ENCODE measurements around the gene FXYD4. TPM values are rescaled to one million over a fixed set of nuclear protein-coding genes. Genes with fewer than 3 reads are reported as not detected.

FXYD4 gene
- total RNA-seq, 4 donors from 2014 or later = not detected

DNA sequence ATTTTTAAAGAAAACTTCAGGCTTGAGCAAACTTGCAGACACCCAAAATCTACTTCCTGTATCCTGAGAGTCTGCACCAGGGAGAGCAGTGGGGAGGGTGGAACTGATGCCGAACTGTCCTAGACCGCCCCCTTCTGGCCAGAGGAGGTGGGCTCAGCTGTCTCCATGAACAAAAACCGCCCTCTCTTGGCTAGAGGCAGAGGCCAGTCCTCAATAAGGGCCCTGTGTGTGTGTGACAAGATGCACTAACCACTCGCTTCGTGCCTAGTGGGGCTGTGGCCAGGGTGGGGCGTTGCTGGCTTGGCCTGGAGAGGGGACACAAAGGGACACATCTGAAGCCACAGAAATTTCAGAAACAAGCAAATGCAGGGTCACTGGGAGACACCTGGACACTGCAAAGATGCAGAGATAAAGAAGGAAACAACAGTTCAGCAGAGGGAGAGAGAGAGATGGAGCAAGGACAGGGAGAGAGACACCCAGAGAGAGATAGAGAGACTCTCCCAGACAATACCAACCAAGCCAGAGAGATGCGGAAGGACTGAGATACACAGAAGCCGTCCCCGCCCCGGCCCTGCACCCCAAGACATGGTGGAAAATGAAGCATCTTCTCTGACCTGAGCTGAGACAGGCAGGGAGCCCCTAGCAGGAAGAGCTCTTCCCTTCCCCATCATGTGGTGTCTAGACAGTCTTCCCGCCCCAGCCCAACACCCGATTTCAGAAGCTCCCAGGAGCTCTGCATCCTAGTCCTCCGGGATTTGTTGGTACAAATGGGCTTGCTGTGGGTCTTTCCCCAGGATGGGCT lies 22.7 kb upstream of the FXYD4 start:
- DNase-seq = peak; percentile 91
- peaks cover 6% of the 10 kb centered on the region for H3K27me3 ChIP-seq
- H3K36me3 ChIP-seq = no peaks in the 10 kb centered on the region
- 0 to 54% methylated on average over 1 to 13 of the region's 13 CpGs for WGBS, 2 donors (ENCODE audit: low coverage in 1 of 2)
- no peak for TF ChIP-seq POLR2A (IDR thresholded peaks at IDR 0.05)
- TF ChIP-seq, protein P1, sequence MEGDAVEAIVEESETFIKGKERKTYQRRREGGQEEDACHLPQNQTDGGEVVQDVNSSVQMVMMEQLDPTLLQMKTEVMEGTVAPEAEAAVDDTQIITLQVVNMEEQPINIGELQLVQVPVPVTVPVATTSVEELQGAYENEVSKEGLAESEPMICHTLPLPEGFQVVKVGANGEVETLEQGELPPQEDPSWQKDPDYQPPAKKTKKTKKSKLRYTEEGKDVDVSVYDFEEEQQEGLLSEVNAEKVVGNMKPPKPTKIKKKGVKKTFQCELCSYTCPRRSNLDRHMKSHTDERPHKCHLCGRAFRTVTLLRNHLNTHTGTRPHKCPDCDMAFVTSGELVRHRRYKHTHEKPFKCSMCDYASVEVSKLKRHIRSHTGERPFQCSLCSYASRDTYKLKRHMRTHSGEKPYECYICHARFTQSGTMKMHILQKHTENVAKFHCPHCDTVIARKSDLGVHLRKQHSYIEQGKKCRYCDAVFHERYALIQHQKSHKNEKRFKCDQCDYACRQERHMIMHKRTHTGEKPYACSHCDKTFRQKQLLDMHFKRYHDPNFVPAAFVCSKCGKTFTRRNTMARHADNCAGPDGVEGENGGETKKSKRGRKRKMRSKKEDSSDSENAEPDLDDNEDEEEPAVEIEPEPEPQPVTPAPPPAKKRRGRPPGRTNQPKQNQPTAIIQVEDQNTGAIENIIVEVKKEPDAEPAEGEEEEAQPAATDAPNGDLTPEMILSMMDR (IDR thresholded peaks at IDR 0.05) = peak; percentile 85 to 92 (median 90)
- in situ Hi-C loops (cut with MboI; ENCODE audit: low pct_ligation_motif_present in 1 of 4, low pct_unique_long_range_greater_than_20kb in 1 of 4, low sequenced_read_pairs in 3 of 4) = loop anchor here (5.0 to 10.0 kb wide), 3 partner anchors 51 to 56 kb away; no protein-coding TSS in a partner anchor
- H3K27ac ChIP-seq = no peak overlapping the region
- peaks cover 0 to 6% (median 5%) of the 10 kb centered on the region in 4 donors for H3K4me1 ChIP-seq
- H3K9me3 ChIP-seq = no peaks in the 10 kb centered on the region
- intact Hi-C loops (cut with DNase I; ENCODE audit: low total_unique reads) = loop anchor here (5.0 kb wide), 1 partner anchor 56 kb away; no protein-coding TSS in a partner anchor
- H3K4me3 ChIP-seq = no peak overlapping the region

DNA sequence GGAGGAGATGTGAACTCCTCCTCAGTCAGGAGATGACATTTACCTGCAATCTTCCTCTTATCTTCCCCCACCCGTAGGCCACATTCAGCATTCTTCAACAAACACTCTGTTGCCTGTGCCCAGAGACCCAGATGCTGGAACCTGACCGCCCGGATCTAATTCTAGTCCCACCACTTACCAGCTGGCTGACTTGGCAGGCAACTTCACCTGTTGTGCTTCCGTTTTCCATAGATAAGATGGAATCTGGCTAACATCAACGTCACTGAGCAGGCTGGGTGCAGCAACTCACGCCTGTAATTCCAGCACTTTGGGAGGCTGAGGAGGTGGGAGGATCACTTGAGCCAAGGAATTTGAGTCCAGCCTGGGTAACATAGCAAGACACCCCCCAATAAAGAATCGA lies 21.3 kb upstream of the FXYD4 start:
- H3K4me3 ChIP-seq = no peak overlapping the region

DNA sequence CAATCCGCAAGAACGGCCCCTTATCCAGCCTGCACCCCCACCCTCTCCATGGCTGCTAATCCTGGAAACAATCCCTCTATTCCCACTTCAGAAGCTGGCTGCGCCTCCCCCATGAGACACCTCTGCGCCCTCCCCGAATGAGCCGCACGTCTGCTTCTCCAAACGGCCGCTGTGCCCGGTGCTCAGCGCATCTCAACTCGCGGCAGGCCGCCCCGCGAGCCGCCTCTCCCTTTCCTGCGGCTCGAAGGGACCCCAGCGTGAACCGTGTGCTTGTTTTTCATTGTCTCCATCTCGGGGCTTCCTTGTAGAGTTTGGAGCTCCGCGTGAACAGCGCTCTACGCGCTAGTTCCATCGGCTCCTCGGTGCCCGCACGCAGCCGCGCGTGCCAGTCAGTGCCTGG lies 20.8 kb upstream of the FXYD4 start:
- no peak overlapping the region for H3K4me3 ChIP-seq
- TF ChIP-seq, protein P1 (IDR thresholded peaks at IDR 0.05) = no peak
- no peak for TF ChIP-seq POLR2AphosphoS5 (IDR thresholded peaks at IDR 0.05)
- TF ChIP-seq POLR2A (IDR thresholded peaks at IDR 0.05) = no peak
- TF ChIP-seq EP300 (IDR thresholded peaks at IDR 0.05; ENCODE audit: low read depth) = no peak
- DNase-seq = no peak
- no peaks in the 10 kb centered on the region for H3K9me3 ChIP-seq
- H3K27me3 ChIP-seq = peaks cover 6% of the 10 kb centered on the region
- H3K27ac ChIP-seq = no peak overlapping the region
- 33% methylated on average over 33 of the region's 34 CpGs; no CpG with 5 or more reads in 1 of the 2 donors for WGBS, 2 donors (ENCODE audit: low coverage in 1 of 2)
- in situ Hi-C loops (cut with MboI; ENCODE audit: low pct_ligation_motif_present in 1 of 4, low pct_unique_long_range_greater_than_20kb in 1 of 4, low sequenced_read_pairs in 3 of 4) (no loop called here), intact Hi-C loops (cut with DNase I; ENCODE audit: low total_unique reads) (no loop called here)
- H3K36me3 ChIP-seq = no peaks in the 10 kb centered on the region
- peaks cover 0 to 9% (median 5%) of the 10 kb centered on the region in 4 donors for H3K4me1 ChIP-seq

More for the DNA sequence above, 21.3 kb upstream of the FXYD4 start:
- H3K36me3 ChIP-seq = no peaks in the 10 kb centered on the region
- TF ChIP-seq POLR2AphosphoS5 (IDR thresholded peaks at IDR 0.05) (no peak), EP300 (IDR thresholded peaks at IDR 0.05; ENCODE audit: low read depth) (no peak)
- TF ChIP-seq, protein P1 (IDR thresholded peaks at IDR 0.05) = no peak
- intact Hi-C loops (cut with DNase I; ENCODE audit: low total_unique reads) (no loop called here), in situ Hi-C loops (cut with MboI; ENCODE audit: low pct_ligation_motif_present in 1 of 4, low pct_unique_long_range_greater_than_20kb in 1 of 4, low sequenced_read_pairs in 3 of 4) (no loop called here)
- no peaks in the 10 kb centered on the region for H3K9me3 ChIP-seq
- no peak overlapping the region for H3K27ac ChIP-seq
- DNase-seq = peak; percentile 32
- peaks cover 6% of the 10 kb centered on the region for H3K27me3 ChIP-seq
- peaks cover 0 to 6% (median 5%) of the 10 kb centered on the region in 4 donors for H3K4me1 ChIP-seq
- 6 to 55% methylated on average over 3 to 7 of the region's 7 CpGs for WGBS, 2 donors (ENCODE audit: low coverage in 1 of 2)

DNA sequence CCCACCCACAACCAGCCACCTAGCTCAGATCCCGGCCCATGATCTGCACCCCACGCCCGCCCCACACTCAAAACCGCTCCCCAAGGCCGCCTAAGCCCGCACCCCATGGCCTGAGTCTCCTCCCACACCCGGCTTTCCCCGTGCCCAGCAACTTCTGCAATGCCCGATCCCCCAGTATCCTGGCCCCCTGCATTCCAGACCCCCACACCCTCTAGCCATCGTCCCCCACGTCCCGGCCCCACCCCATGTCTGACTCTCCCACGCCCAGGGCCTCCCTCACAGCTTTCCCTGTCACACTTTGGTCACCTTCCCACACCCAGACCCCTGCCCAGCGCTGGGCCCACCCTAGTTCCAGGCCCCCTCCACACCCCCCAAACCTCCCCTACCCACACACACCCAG lies 20.1 kb upstream of the FXYD4 start:
- in situ Hi-C loops (cut with MboI; ENCODE audit: low pct_ligation_motif_present in 1 of 4, low pct_unique_long_range_greater_than_20kb in 1 of 4, low sequenced_read_pairs in 3 of 4) (no loop called here), intact Hi-C loops (cut with DNase I; ENCODE audit: low total_unique reads) (no loop called here)
- Histone ChIP-seq H3K36me3 (no peaks in the 10 kb centered on the region), H3K9me3 (no peaks in the 10 kb centered on the region), H3K4me3 (no peak overlapping the region), H3K27ac (no peak overlapping the region), H3K27me3 (peaks cover 6% of the 10 kb centered on the region), H3K4me1 (peaks cover 0 to 13% (median 7%) of the 10 kb centered on the region in 4 donors)
- 48% methylated on average over 13 of the region's 14 CpGs; no CpG with 5 or more reads in 1 of the 2 donors for WGBS, 2 donors (ENCODE audit: low coverage in 1 of 2)
- TF ChIP-seq POLR2AphosphoS5 (IDR thresholded peaks at IDR 0.05) = no peak
- TF ChIP-seq EP300 (IDR thresholded peaks at IDR 0.05; ENCODE audit: low read depth) = no peak
- TF ChIP-seq, protein P1 (IDR thresholded peaks at IDR 0.05) = no peak
- no peak for TF ChIP-seq POLR2A (IDR thresholded peaks at IDR 0.05)
- no peak for DNase-seq

All from transverse colon (tissue), 4 donors.